Inflammatory macrophage (primary cell): ENCODE data around the gene ABCA6.
"Not testable (repeated sequence)": the region's sequence is repeated elsewhere in the genome, so short reads cannot be mapped to it uniquely, and the experiment has no call there.

ENCODE experiments used
- DNase-seq, 2 donors: peaks; one replicate each; pipeline ENCODE4 v3.0.0-alpha.2; 2020 to 2022
- total RNA-seq, 18 experiments: gene quantifications; one replicate each; lab custom pipeline; 2026; ENCODE audit warnings: mixed read lengths in 6 of 18, inconsistent platforms in 2 of 18; lab: John Stamatoyannopoulos, UW

The ABCA6 gene, protein sequence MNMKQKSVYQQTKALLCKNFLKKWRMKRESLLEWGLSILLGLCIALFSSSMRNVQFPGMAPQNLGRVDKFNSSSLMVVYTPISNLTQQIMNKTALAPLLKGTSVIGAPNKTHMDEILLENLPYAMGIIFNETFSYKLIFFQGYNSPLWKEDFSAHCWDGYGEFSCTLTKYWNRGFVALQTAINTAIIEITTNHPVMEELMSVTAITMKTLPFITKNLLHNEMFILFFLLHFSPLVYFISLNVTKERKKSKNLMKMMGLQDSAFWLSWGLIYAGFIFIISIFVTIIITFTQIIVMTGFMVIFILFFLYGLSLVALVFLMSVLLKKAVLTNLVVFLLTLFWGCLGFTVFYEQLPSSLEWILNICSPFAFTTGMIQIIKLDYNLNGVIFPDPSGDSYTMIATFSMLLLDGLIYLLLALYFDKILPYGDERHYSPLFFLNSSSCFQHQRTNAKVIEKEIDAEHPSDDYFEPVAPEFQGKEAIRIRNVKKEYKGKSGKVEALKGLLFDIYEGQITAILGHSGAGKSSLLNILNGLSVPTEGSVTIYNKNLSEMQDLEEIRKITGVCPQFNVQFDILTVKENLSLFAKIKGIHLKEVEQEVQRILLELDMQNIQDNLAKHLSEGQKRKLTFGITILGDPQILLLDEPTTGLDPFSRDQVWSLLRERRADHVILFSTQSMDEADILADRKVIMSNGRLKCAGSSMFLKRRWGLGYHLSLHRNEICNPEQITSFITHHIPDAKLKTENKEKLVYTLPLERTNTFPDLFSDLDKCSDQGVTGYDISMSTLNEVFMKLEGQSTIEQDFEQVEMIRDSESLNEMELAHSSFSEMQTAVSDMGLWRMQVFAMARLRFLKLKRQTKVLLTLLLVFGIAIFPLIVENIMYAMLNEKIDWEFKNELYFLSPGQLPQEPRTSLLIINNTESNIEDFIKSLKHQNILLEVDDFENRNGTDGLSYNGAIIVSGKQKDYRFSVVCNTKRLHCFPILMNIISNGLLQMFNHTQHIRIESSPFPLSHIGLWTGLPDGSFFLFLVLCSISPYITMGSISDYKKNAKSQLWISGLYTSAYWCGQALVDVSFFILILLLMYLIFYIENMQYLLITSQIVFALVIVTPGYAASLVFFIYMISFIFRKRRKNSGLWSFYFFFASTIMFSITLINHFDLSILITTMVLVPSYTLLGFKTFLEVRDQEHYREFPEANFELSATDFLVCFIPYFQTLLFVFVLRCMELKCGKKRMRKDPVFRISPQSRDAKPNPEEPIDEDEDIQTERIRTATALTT (N-terminal part only)
- 1.3 to 68.0 (median 11.4) reads per million in 18 experiments for total RNA-seq

DNA sequence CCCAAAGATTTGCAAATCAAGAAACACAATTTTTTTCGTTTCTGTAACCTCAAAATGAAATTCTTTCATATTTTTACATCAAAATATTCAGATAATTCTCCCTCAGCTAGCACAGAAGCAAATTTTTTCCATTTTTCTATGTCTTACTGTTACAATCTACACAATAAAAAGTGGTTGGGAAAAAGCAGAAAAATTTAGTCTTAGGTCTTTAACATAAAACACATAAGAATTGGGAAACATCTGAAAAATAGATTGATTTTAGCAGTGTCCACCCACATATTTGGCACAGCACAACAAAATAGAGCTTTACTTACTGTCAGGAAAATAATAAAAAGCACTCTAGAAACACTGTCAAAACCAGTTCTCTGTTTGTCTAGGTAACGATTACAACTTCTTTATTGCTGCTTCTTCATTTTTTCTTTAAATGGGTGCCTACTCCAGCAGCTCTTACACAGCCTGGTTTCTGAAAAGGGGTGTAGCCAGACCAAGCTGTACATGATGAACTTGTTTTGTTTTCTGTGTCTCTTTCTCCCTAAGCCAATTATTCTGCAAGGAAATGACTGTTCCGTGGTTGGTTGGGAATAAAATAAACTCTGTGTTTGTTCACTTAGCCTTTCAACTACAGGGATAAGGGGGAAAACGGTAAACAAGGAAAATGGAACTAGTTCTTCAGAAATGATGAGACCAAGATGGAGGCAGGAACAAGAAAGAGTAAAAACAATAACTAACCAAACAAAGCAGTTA lies at the start of gene ABCA6:
Gene ABCA6, minus strand, starts transcription at position 465 of the 744 bp plus-strand sequence. CDS start 1,192 bp downstream, outside the sequence.
- peak; percentile 13 to 42 for DNase-seq

GRCh38 chr17:69188796-69189195 lies 47.1 kb upstream of the ABCA6 start:
- DNase-seq = no peak

DNA sequence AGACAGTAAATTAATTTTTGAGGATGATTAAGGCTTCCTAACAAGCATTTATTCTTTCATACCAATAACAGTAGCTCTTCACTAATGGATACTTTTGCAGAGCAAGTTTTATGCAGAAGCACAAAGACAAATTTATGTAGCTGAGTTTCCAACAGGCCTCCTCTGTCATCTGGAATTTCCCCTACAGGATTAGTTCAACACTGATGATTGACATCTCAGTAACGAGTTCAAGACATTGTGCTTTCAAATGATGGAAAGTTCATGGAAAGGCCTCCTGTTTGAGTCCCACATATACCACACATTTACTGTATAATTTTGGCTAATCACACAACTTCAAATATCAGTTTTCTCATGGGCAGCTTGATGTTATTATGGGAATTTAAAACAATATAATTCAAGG lies 46.4 kb upstream of the ABCA6 start:
- no peak for DNase-seq

DNA sequence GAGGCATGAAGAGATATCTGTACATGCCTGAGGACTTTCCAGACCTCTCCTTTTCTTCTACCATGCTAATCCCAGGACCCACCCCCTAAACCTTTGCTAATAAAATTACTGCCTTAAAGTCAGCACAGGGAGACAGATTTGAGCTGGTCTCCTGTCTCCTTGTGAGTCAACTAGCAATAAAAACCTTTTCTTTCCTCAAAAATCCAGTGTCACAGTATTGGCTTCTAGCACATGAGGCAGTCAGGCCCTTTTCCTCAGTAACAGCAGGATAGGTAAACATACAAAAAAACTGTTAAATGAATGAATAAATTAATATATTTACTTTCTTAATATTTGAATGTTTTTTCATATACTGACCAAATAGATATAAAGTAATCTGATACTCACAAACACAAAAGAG lies 45.6 kb upstream of the ABCA6 start:
- no peak for DNase-seq

DNA sequence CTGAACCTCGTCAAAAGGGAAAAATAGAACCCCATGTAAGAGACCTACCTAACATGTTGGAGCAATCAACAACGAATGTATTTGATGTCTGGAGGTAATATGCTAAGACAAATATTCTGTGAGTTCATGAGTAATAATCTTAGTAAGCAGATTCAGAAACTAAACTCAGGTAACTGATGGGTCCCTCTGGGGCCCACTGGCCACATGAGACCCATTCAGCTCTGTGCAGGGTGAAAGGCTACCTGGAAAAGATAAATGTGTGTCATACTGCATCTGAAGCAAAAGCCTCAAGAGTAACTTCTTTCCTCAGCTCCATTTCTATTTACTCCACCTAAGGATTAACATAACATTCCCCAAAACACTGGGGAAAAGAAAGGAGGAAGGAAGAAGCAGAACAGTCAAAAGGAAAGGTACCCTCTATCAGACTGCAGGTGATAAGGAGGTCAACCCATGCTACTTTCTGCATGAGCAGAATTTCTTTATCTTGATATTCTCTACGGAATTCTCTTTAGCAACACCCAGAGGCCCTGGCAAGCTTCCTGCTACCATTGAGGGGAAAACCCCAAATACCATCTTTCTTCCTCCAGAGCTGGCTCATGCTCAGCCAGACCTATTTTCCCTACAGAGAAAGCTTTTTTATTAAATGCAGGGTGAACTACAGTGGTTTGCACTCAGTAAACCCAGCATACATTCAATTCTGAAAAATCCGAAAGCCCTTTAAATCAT lies 37.7 kb upstream of the ABCA6 start:
- DNase-seq = peak; percentile 14 to 46

DNA sequence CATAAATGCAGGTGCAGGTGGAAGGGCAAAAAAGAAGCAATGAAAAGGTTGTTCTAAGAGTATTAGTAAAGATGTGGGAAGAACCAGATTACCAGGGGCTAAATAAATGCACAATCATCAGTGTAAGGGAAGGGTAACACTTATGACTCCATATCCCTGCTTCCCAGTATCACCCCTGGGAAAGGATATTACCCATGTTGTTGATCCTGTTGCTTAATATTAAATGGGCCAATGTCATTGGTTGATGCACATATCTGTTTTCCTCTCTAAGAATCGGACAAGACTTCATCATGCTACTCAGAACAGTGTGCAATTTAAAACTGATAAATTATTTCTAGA lies 34.7 kb upstream of the ABCA6 start:
- peak in 1 of 2 donors; percentile 14 for DNase-seq

DNA sequence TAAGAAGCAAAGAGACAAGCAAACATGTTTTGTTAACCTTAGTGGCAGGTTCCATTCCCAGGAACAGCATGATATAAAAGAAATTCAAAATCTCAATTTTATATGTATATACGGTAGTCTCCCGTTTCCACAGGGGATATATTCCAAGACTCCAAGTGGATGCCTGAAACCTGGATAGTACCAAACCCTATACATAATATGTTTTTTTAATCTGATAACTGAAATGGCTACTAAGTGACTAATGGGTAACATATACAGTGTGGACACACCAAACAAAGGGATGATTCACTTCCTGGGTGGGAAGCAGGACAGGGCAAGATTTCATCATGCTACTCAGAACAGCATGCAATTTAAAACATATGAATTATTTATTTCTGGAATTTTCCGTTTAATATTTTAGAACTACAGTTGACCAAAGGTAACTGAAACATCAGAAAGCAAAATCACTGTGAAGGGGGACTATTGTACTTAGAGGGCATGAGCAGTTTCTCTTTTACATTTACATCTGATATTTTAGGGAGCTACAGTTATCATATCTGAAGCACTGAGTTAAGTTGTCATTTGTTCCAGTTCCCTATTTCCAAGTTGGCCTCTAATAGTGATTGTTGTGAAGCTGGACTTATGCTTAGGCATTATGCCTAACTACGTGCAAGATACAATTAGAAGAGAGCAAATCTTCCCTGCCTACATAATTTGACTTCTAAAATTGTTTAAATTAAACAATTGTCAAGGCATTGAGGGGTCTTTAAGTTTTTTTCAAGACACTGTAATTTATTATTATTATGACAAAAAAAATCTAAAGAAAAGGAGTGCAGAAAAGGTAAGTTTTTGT lies 34.1 kb upstream of the ABCA6 start:
- DNase-seq = peak; percentile 85 to 87

- DNase-seq = no peak
These were observed 33.5 kb upstream of the ABCA6 start for GRCh38 chr17:69175262-69175624.

DNA sequence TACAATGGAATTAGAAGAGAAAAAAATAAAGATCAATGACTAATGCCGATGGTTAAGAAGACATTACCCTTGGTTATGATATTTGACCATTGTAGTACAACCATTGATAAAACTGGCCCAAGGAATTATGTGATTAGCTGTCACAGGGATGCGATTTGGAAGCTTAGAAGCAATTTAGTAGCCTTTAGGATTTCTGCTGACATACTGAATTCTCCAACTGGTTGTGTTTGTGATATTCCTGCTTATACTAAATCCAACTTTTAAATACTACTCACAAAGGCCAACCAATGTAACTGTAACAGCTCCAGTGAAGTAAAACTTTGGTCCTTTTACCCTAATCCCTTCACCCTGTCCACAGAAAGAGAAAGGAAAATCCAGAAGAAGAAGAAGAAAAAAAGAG lies 31.4 kb upstream of the ABCA6 start:
- no peak for DNase-seq

GRCh38 chr17:69170377-69170776 lies 28.7 kb upstream of the ABCA6 start:
- peak; percentile 38 to 69 for DNase-seq

- DNase-seq = not testable (repeated sequence)
These were observed 26.9 kb upstream of the ABCA6 start for GRCh38 chr17:69168642-69169041.

DNA sequence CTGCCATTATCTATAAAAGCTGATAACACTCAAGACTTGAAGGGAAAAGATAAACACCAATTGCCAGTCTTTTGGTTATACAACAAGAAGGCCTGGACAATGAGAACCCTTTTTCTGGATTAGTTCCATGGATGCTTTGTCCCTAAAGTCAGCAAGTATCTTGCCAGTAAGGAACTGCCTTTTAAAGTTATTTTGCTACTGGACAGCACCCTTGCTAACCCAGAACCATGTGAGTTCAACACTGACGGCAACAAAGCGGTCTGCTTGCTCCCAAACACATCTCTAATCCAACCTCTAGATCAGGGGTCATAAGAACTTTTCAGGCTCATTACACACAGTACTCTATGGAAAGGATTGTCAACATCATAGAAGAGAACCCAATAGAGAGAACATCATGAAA lies 25.3 kb upstream of the ABCA6 start:
- DNase-seq = no peak

GRCh38 chr17:69164206-69164605 lies 22.5 kb upstream of the ABCA6 start:
- no peak for DNase-seq

GRCh38 chr17:69159418-69159817 lies 17.7 kb upstream of the ABCA6 start:
- no peak for DNase-seq

DNA sequence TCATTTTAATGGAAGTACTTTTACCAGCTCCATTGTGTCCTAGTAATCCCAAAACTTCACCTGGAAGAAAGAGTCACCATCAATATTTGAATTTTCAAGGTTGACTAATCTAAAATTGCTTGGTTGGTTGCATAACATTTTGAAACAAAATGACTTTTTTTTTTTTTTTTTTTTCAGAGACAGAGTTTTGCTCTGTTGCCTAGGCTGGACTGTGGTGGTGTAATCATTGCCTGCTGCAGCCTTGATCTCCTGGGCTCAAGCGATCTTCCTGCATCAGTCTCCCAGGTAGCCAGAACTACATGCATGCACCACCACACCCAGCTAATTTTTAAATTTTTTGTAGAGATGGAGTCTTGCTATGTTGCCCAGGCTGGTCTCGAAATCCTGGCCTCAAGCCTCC lies 12.6 kb upstream of the ABCA6 start:
- DNase-seq = no peak

- DNase-seq = no peak
These were observed 8.6 kb upstream of the ABCA6 start for GRCh38 chr17:69150333-69150732.

DNA sequence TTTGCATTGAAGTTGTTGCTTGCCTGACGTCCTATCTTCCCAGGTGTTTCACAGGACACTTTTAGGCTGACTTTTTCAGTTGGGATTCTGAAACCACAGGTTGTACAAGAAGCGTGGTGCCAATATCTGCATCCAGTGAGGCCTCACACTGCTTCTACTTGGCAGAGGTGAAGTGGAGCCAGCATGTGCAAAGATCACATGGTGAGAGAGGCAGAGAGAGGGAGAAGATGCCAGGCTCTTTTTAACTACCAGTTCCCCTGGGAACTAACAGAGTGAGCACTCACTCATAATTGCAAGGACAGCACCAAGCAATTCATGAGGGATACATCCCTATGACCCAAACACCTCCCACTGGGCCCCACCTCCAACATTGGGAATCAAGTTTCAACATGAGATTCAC lies 5.8 kb upstream of the ABCA6 start:
- DNase-seq = no peak

- peak in 1 of 2 donors; percentile 31 for DNase-seq
These were observed 2.9 kb upstream of the ABCA6 start for GRCh38 chr17:69144331-69145255.

GRCh38 chr17:69143683-69144231 lies 2.1 kb upstream of the ABCA6 start:
- no peak for DNase-seq
